Esophagus muscularis mucosa (tissue), 4 donors: ENCODE results near the gene CYBC1. TPM values are rescaled to one million over a fixed set of nuclear protein-coding genes. Genes with fewer than 3 reads are reported as not detected.
A peak's percentile ranks its signal among the peaks of the same experiment; 100 is the strongest.

ENCODE experiments used
- DNase-seq: peaks from one replicate; pipeline ENCODE4 v3.0.0-alpha.2; 2017; ENCODE audit errors: extremely low spot score
- H3K27ac ChIP-seq, 4 donors: fragments of 200-600 bp; sonication (generic); replicated peaks in 1 of 4; 1 replicate in 3 of 4; 2 replicates in 1 of 4; pipeline ENCODE4 v1.5.1; 2016 to 2019; ENCODE audit warnings: mild to moderate bottlenecking in 1 of 4
- H3K27me3 ChIP-seq, 4 donors: fragments of 200-600 bp; sonication (generic); one replicate each; pipeline versions ENCODE4 v1.5.1 to v1.6.0; 2016 to 2019
- H3K36me3 ChIP-seq, 4 donors: fragments of 200-600 bp; sonication (generic); one replicate each; pipeline ENCODE4 v1.5.1; 2016 to 2019
- H3K4me1 ChIP-seq, 4 donors: fragments of 200-600 bp; sonication (generic); one replicate each; pipeline ENCODE4 v1.5.1; 2016 to 2019
- H3K4me3 ChIP-seq, 4 donors: fragments of 200-600 bp; sonication (generic); 1 replicate in 2 of 4; 2 replicates in 2 of 4; pipeline ENCODE4 v1.5.1; 2016 to 2019; ENCODE audit warnings: mild to moderate bottlenecking in 4 of 4, moderate library complexity in 1 of 4
- H3K9me3 ChIP-seq, 4 donors: fragments of 200-600 bp; sonication (generic); 1 replicate in 3 of 4; 2 replicates in 1 of 4; pipeline ENCODE4 v1.5.1; 2016 to 2019
- CTCF ChIP-seq, 3 experiments: fragments of 200-600 bp in 2 of 3; fragments of 450-650 bp in 1 of 3; sonication (generic) in 2 of 3; IDR thresholded peaks; one replicate each; pipeline ENCODE4 v1.5.1; 2017 to 2019; ENCODE audit warnings: antibody characterized with exemption in 3 of 3, mild to moderate bottlenecking in 2 of 3, moderate library complexity in 1 of 3
- EP300 ChIP-seq: sonication (generic); formaldehyde crosslinking; IDR thresholded peaks from one replicate; pipeline ENCODE4 v1.6.1; 2017; ENCODE audit warnings: antibody characterized with exemption
- POLR2A ChIP-seq: fragments of 450-650 bp; IDR thresholded peaks from one replicate; pipeline ENCODE4 v1.6.1; 2017; ENCODE audit warnings: antibody characterized with exemption, moderate library complexity, mild to moderate bottlenecking, low read depth
- POLR2AphosphoS5 ChIP-seq, 2 donors: sonication (generic); formaldehyde crosslinking; IDR thresholded peaks; one replicate each; pipeline ENCODE4 v1.6.1; 2017; ENCODE audit warnings: antibody characterized with exemption in 2 of 2
- WGBS: methylation state at CpG from one replicate; pipeline ENCODE4 v1.1.5; 2018; 5-methylcytosine and 5-hydroxymethylcytosine counted together
- intact Hi-C: fragments of 100-400 bp; cut with DNase I; formaldehyde crosslinking; loops from one replicate; pipeline ENCODE4 v1.15.1; 2023
- total RNA-seq, 4 donors: library from RNA; depleted of rRNA; stranded (reverse); fragments of >200 nt; gene quantifications; one replicate each; pipeline versions ENCODE4 v1.1.0 to v1.2.1, GENCODE V29; 2016

The CYBC1 gene
- total RNA-seq, 4 donors from 2014 or later = 40.7 to 78.3 (median 69.7) TPM

DNA sequence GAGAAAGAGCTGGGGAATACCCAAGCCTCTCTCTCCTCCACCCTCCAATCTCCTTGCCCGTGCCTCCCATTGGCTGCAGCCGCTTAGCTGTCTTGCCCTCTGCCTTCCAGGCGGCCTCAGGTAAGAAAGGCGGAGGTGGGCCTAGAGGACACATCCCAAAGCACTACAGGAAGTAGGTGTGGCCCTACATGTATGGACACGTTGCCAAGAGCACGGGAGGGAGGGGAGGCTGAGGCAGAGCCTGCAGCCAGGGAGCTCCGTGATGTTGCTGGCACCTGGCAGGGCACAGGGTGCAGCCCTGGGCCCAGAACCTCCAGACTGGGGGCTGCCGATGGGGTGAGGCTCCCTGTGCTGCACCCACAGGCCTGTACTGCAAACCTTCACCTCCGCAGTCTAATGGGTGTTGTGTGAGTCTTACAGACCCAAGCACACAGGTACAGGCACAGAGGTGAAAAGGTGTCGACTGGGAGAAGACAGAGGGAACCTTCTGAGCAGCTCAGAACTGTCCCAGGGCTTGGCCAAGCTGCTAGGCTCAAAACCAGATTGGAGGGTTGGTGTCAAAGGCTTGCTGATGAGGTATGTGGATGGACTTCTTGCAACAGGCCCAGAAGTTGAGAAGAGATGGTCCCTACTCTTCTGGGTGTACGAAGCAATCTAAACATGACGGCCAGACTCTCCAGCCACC lies 45.4 kb upstream of the CYBC1 start:
- Histone ChIP-seq H3K4me3 (no peak overlapping the region), H3K27ac (peak overlapping the region; percentile 86 to 95 (median 95)), H3K9me3 (no peaks in the 10 kb centered on the region), H3K27me3 (no peaks in the 10 kb centered on the region), H3K36me3 (no peaks in the 10 kb centered on the region), H3K4me1 (peaks cover 20 to 48% (median 46%) of the 10 kb centered on the region in 4 donors)
- 44% methylated on average over 4 of the region's 12 CpGs for WGBS
- no peak for DNase-seq
- TF ChIP-seq POLR2AphosphoS5 (IDR thresholded peaks at IDR 0.05) = no peak
- TF ChIP-seq EP300 = no peak
- TF ChIP-seq POLR2A = no peak
- TF ChIP-seq CTCF (IDR thresholded peaks at IDR 0.05) = no peak
- intact Hi-C loops = loop anchor here (2.0 kb wide), 1 partner anchor 59 kb away; no protein-coding TSS in a partner anchor

DNA sequence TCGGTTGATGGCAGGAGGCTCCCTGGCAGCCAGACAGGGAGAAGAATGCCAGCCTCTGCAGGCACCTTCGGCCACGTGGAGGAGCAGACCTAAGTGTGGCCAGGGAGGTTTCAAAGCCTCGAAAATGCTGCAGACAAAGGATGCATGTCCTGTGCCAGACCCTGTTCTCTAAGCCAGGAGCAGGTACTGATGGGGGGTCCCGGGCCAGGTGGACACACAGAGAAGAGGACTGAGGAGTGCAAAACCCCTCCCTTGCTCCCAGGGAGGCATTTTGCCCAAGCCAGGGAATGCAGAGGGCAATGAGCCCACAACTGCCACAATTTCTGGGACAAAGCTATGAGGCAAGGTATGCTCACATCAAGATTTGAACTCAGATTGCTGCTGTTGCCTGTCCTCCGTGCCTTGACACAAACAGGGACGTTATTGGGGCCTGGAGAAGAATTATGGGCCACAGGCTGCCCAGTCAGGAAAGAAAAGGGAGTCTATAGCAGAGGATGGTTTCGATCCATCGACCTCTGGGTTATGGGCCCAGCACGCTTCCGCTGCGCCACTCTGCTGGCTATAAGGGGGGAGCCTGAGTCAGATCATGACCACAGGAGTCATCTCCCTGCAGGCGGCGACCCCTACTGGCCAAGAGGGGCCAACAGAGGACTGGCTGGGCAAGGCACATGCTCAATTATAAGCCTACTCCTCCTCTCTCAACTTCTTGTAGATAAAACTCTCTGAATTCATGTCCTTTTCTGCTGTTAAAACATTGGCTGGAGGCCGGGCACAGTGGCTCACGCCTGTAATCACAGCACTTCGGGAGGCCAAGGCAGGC lies 43.9 kb upstream of the CYBC1 start:
- DNase-seq = peak; percentile 98
- peak; percentile 87 to 98 (median 94) for TF ChIP-seq CTCF (IDR thresholded peaks at IDR 0.05)
- TF ChIP-seq EP300 = no peak
- peak; percentile 58 to 86 for TF ChIP-seq POLR2AphosphoS5 (IDR thresholded peaks at IDR 0.05)

GRCh38 chr17:82493226-82493781 lies 42.8 kb upstream of the CYBC1 start:
- no peak for DNase-seq
- Histone ChIP-seq H3K4me3 (no peak overlapping the region), H3K27ac (peak overlapping the region; percentile 41 to 95 (median 90)), H3K27me3 (no peaks in the 10 kb centered on the region), H3K4me1 (peaks cover 35 to 60% (median 55%) of the 10 kb centered on the region in 4 donors), H3K9me3 (no peaks in the 10 kb centered on the region), H3K36me3 (peaks cover 0 to 11% (median 3%) of the 10 kb centered on the region in 4 donors)
- TF ChIP-seq POLR2A (no peak), CTCF (IDR thresholded peaks at IDR 0.05) (no peak), POLR2AphosphoS5 (IDR thresholded peaks at IDR 0.05) (no peak), EP300 (no peak)
- 80% methylated on average over 12 of the region's 12 CpGs for WGBS
- intact Hi-C loops = loop anchor here (5.0 kb wide), 1 partner anchor 34 kb away; no protein-coding TSS in a partner anchor

More for the DNA sequence above, 43.9 kb upstream of the CYBC1 start:
- H3K9me3 ChIP-seq = no peaks in the 10 kb centered on the region
- peaks cover 24 to 51% (median 49%) of the 10 kb centered on the region in 4 donors for H3K4me1 ChIP-seq
- no peaks in the 10 kb centered on the region for H3K27me3 ChIP-seq
- peaks cover 0 to 2% (median 0%) of the 10 kb centered on the region in 4 donors for H3K36me3 ChIP-seq
- H3K27ac ChIP-seq = peak overlapping the region; percentile 86 to 95 (median 95)
- H3K4me3 ChIP-seq = peak overlapping the region in 1 of 4 donors; percentile 13
- 7% methylated on average over 11 of the region's 17 CpGs for WGBS
- intact Hi-C loops = loop anchor here (5.0 kb wide), 1 partner anchor 33 kb away; no protein-coding TSS in a partner anchor

GRCh38 chr17:82492643-82493225 lies 42.2 kb upstream of the CYBC1 start:
- peak overlapping the region; percentile 41 to 95 (median 90) for H3K27ac ChIP-seq
- intact Hi-C loops = loop anchor here (5.0 kb wide), 1 partner anchor 35 kb away; no protein-coding TSS in a partner anchor
- peaks cover 4 to 16% (median 9%) of the 10 kb centered on the region in 4 donors for H3K36me3 ChIP-seq
- 59% methylated on average over 11 of the region's 13 CpGs for WGBS
- H3K4me3 ChIP-seq = no peak overlapping the region
- DNase-seq = no peak
- no peaks in the 10 kb centered on the region for H3K27me3 ChIP-seq
- peaks cover 34 to 59% (median 54%) of the 10 kb centered on the region in 4 donors for H3K4me1 ChIP-seq
- TF ChIP-seq CTCF (IDR thresholded peaks at IDR 0.05) (no peak), POLR2AphosphoS5 (IDR thresholded peaks at IDR 0.05) (no peak), POLR2A (no peak), EP300 (no peak)
- H3K9me3 ChIP-seq = no peaks in the 10 kb centered on the region
